Fibroblast of mammary gland (primary cell): ENCODE data around the gene TXNL4A.

Experiments used
- DNase-seq: peaks from one replicate; pipeline ENCODE4 v3.0.0-alpha.2; 2010; ENCODE audit warnings: low read depth
- H3K4me3 ChIP-seq: 2 replicates; pipeline ENCODE4 v1.5.1; 2011; ENCODE audit warnings: low read depth, mild to moderate bottlenecking, low read length, moderate library complexity; ENCODE audit not compliant: control insufficient read depth
- TF ChIP-seq, protein P1 (sequence below): conservative IDR thresholded peaks from 2 replicates; pipeline ENCODE4 v1.5.1; 2011; ENCODE audit warnings: low read depth, low read length, inconsistent platforms; ENCODE audit not compliant: control insufficient read depth, insufficient read depth

TXNL4A gene, protein sequence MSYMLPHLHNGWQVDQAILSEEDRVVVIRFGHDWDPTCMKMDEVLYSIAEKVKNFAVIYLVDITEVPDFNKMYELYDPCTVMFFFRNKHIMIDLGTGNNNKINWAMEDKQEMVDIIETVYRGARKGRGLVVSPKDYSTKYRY

GRCh38 chr18:79988451-79989194, at the start of gene TXNL4A:
TSS of gene TXNL4A (minus strand) at chr18:79988563. CDS start at chr18:79988392, 171 bp downstream.
- peak; percentile 86 for DNase-seq
- H3K4me3 ChIP-seq: peak within 1 kb of the TSS; percentile 74
- TF ChIP-seq, protein P1, sequence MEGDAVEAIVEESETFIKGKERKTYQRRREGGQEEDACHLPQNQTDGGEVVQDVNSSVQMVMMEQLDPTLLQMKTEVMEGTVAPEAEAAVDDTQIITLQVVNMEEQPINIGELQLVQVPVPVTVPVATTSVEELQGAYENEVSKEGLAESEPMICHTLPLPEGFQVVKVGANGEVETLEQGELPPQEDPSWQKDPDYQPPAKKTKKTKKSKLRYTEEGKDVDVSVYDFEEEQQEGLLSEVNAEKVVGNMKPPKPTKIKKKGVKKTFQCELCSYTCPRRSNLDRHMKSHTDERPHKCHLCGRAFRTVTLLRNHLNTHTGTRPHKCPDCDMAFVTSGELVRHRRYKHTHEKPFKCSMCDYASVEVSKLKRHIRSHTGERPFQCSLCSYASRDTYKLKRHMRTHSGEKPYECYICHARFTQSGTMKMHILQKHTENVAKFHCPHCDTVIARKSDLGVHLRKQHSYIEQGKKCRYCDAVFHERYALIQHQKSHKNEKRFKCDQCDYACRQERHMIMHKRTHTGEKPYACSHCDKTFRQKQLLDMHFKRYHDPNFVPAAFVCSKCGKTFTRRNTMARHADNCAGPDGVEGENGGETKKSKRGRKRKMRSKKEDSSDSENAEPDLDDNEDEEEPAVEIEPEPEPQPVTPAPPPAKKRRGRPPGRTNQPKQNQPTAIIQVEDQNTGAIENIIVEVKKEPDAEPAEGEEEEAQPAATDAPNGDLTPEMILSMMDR: no peak

GRCh38 chr18:80037300-80037699, 48.9 kb upstream of the TXNL4A start:
- DNase-seq: no peak
- TF ChIP-seq, protein P1: no peak
- H3K4me3 ChIP-seq: no peak overlapping the region

- no peak overlapping the region for H3K4me3 ChIP-seq
- TF ChIP-seq, protein P1: no peak
- DNase-seq: no peak
Observed at GRCh38 chr18:80035997-80036396, 47.6 kb upstream of the TXNL4A start.

- TF ChIP-seq, protein P1: no peak
- H3K4me3 ChIP-seq: peak overlapping the region; percentile 94
- DNase-seq: peak; percentile 9
Observed at GRCh38 chr18:80034852-80035406, 46.6 kb upstream of the TXNL4A start.

DNA sequence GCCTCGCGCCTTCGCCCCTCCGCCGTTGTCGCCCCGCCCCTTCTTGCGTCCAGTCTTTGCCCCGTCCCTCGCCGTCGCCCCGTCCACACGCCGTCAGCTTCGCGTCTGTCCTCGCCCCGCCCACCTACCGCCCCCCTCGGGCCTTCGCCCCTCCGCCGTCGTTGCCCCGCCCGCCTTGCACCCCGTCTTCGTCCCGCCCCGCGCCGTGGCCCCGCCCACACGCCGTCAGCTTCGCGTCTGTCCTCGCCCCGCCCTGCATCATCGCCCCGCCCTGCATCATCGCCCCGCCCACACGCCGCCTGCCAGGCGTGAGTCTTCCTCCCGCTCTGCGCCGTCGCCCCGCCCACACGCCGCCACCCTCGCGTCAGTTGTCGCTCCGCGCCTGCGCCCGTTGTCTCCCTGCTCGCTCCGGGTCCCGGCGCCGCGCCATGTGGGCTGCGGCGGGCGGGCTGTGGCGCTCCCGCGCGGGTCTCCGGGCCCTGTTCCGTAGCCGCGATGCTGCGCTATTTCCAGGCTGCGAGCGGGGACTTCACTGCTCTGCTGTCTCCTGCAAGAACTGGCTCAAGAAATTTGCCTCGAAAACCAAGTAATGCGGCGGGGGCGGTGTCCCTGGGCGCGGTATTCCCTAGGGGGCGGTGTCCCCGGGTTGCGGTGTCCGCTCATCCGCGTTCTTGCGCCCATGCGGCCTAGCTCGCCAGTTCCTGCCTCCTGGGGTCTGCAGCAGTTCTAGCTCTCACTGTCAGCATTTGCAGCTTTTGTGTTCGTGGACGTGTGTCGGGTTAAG, 45.9 kb upstream of the TXNL4A start, which contains the start of gene RBFA:
Gene RBFA, plus strand, starts transcription at position 367 of the 784 bp plus-strand sequence. Its CDS starts 62 bp downstream, at position 429.
- peak; percentile 96 for DNase-seq
- TF ChIP-seq, protein P1: no peak

GRCh38 chr18:80033181-80034067, 45.1 kb upstream of the TXNL4A start:
- TF ChIP-seq, protein P1: no peak
- DNase-seq: peak; percentile 49
- H3K4me3 ChIP-seq: peak overlapping the region; percentile 73

More for the DNA sequence above, 45.9 kb upstream of the TXNL4A start, which contains the start of gene RBFA:
- peak within 1 kb of the TSS; percentile 94 for H3K4me3 ChIP-seq
